GM12878 (cell line): Measurements from ENCODE around the gene NKD1. TPM values are rescaled to one million over a fixed set of nuclear protein-coding genes. Genes with fewer than 3 reads are reported as not detected.

Experiments
- ATAC-seq: fragments of 200-7000 bp; cut with Tn5 transposase; 3 replicates; pipeline ENCODE4 v1.9.1; 2020; ENCODE audit warnings: mild to moderate bottlenecking, moderate library complexity
- BruUV-seq: library from RNA; stranded (reverse); fragments of 400-500 nt; replicated peaks from 2 replicates; lab custom pipeline; 2021; lab: Mats Ljungman, UMichigan
- CTCF ChIA-PET: fragments of 300-600 bp; sonication (Branson Sonifier 250); formaldehyde crosslinking; extraction: SDS; loops from one replicate; lab custom pipeline; 2021; ENCODE audit warnings: inconsistent platforms; lab: Yijun Ruan, JAX
- POLR2A ChIA-PET: fragments of 350-600 bp; formaldehyde crosslinking; extraction: SDS; loops from one replicate; lab custom pipeline; 2021; ENCODE audit warnings: inconsistent platforms; lab: Charles Lee
- RAD21 ChIA-PET: fragments of 300-600 bp; sonication (Branson Sonifier 250); formaldehyde crosslinking; loops from one replicate; lab custom pipeline; 2023; ENCODE audit warnings: antibody characterized with exemption; ENCODE audit not compliant: unreplicated experiment; lab: Charles Lee
- SMC1A ChIA-PET: fragments of 300-600 bp; sonication (Branson Sonifier 250); formaldehyde crosslinking; loops from one replicate; lab custom pipeline; 2023; ENCODE audit not compliant: unreplicated experiment, uncharacterized antibody; lab: Charles Lee
- DNase-seq: peaks from one replicate; pipeline ENCODE4 v3.0.0-alpha.2; 2011; ENCODE audit warnings: low read depth, low spot score
- FAIRE-seq: peaks from 3 replicates; lab custom pipeline; 2011; peaks lifted over from hg19 to GRCh38; lab: Jason Lieb, UNC
- H2AFZ ChIP-seq: 2 replicates; pipeline ENCODE4 v1.6.0; 2011; ENCODE audit warnings: low read depth, low read length, control low read depth; ENCODE audit not compliant: control insufficient read depth
- H3K27ac ChIP-seq: 2 replicates; pipeline ENCODE4 v1.5.1; 2011; ENCODE audit warnings: control low read depth; ENCODE audit not compliant: control insufficient read depth, insufficient read depth
- H3K27me3 ChIP-seq, 2 experiments: replicated peaks in 1 of 2; 2 replicates each; pipeline versions ENCODE4 v1.6.0 to v1.6.1; 2011; ENCODE audit warnings: low read length in 1 of 2; ENCODE audit not compliant: control insufficient read depth in 2 of 2, insufficient read depth in 2 of 2
- H3K36me3 ChIP-seq, 2 experiments: 2 replicates each; pipeline ENCODE4 v1.5.1; 2011; ENCODE audit warnings: low read length in 1 of 2; ENCODE audit not compliant: control insufficient read depth in 2 of 2, insufficient read depth in 2 of 2
- H3K4me1 ChIP-seq: 2 replicates; pipeline ENCODE4 v1.6.1; 2011; ENCODE audit warnings: mild to moderate bottlenecking, low read length, moderate library complexity, mixed read lengths; ENCODE audit not compliant: control insufficient read depth, insufficient read depth
- H3K4me2 ChIP-seq: 2 replicates; pipeline ENCODE4 v1.6.0; 2011; ENCODE audit warnings: control low read depth; ENCODE audit not compliant: control insufficient read depth, insufficient read depth
- H3K4me3 ChIP-seq: fragments of 200-600 bp; sonication (generic); 2 replicates; pipeline ENCODE4 v1.5.1; 2016
- H3K79me2 ChIP-seq: 2 replicates; pipeline ENCODE4 v1.6.0; 2011; ENCODE audit warnings: low read length; ENCODE audit not compliant: control insufficient read depth, insufficient read depth
- H3K9ac ChIP-seq: 2 replicates; pipeline ENCODE4 v1.8.0; 2011; ENCODE audit warnings: low read length, control low read depth, mixed read lengths; ENCODE audit not compliant: control insufficient read depth, insufficient read depth
- H3K9me3 ChIP-seq: replicated peaks from 3 replicates; pipeline ENCODE4 v1.5.1; 2011; ENCODE audit warnings: mild to moderate bottlenecking, low read length; ENCODE audit not compliant: control insufficient read depth, insufficient read depth
- H4K20me1 ChIP-seq: 2 replicates; pipeline ENCODE4 v1.6.0; 2011; ENCODE audit not compliant: control insufficient read depth, insufficient read depth
- BMI1 ChIP-seq: fragments of 450-650 bp; IDR thresholded peaks from 2 replicates; pipeline ENCODE4 v1.6.1; 2016; ENCODE audit warnings: mild to moderate bottlenecking, moderate library complexity, borderline replicate concordance
- CTCF ChIP-seq, 3 experiments: IDR thresholded peaks in 2 of 3; conservative IDR thresholded peaks in 1 of 3; 2 replicates each; pipeline ENCODE4 v1.5.1; 2011; ENCODE audit warnings: low read depth in 3 of 3, low read length in 3 of 3, mild to moderate bottlenecking in 3 of 3, control low read depth in 2 of 3, moderate library complexity in 2 of 3, inconsistent platforms in 1 of 3, mixed read lengths in 1 of 3; ENCODE audit not compliant: control insufficient read depth in 2 of 3, insufficient read depth in 1 of 3; ENCODE audit errors: extremely low read depth in 1 of 3
- KLF5 ChIP-seq: fragments of 450-650 bp; IDR thresholded peaks from 2 replicates; pipeline ENCODE4 v1.6.1; 2014; ENCODE audit warnings: mild to moderate bottlenecking; ENCODE audit not compliant: partially characterized antibody
- PAX5 ChIP-seq: IDR thresholded peaks from 2 replicates; pipeline ENCODE4 v1.6.1; 2011; ENCODE audit warnings: low read depth, low read length, borderline replicate concordance
- RAD21 ChIP-seq: IDR thresholded peaks from 2 replicates; pipeline ENCODE4 v1.6.1; 2011; ENCODE audit warnings: mild to moderate bottlenecking, low read depth, low read length, moderate library complexity; ENCODE audit not compliant: insufficient read depth
- RAD51 ChIP-seq: fragments of 450-650 bp; IDR thresholded peaks from 2 replicates; pipeline ENCODE4 v1.6.1; 2016; ENCODE audit warnings: moderate library complexity, mild to moderate bottlenecking, inconsistent platforms
- TAF1 ChIP-seq: IDR thresholded peaks from 2 replicates; pipeline ENCODE4 v1.6.1; 2011; ENCODE audit warnings: mild to moderate bottlenecking, low read depth, low read length, borderline replicate concordance
- USF2 ChIP-seq: IDR thresholded peaks from 2 replicates; pipeline ENCODE4 v1.6.1; 2011; ENCODE audit warnings: low read depth, low read length, improper control_type of control experiment, borderline replicate concordance
- ZBTB11 ChIP-seq: fragments of 450-650 bp; formaldehyde crosslinking; IDR thresholded peaks from 2 replicates; pipeline ENCODE4 v1.5.0; 2022; ENCODE audit warnings: mild to moderate bottlenecking, missing genetic modification characterization
- WGBS: methylation state at CpG from one replicate; pipeline ENCODE4 v1.1.6; 2016; ENCODE audit warnings: low lambda C conversion rate; ENCODE audit not compliant: insufficient replicate concordance, insufficient coverage; ENCODE audit errors: missing lambda C conversion rate; 5-methylcytosine and 5-hydroxymethylcytosine counted together
- in situ Hi-C: fragments of 300-500 bp; cut with MboI; formaldehyde crosslinking; loops from 9 replicates; pipeline ENCODE4 v1.14.3; 2018; ENCODE audit warnings: mixed read lengths
- intact Hi-C: fragments of 100-400 bp; cut with micrococcal nuclease; formaldehyde crosslinking; loops from one replicate; pipeline ENCODE4 v1.14.2; 2022; ENCODE audit not compliant: unreplicated experiment
- polyA plus RNA-seq, 11 experiments: library from polyadenylated mRNA; depleted of rRNA in 4 of 11; unstranded in 6 of 11; stranded (reverse) in 5 of 11; fragments of >200 nt; fragmentation: Nextera tagmentation in 4 of 11; fragmentation: Illumina TruSeq in 1 of 11; extraction: Ambion mirVana in 4 of 11; extraction: Trizol in 1 of 11; gene quantifications; 1 replicate in 1 of 11; 2 replicates in 10 of 11; pipeline versions ENCODE4 v1.2.1 to v1.2.3, GENCODE V29; 2011 to 2016; ENCODE audit warnings: inconsistent platforms in 2 of 11, missing spikeins in 2 of 11, low read depth in 1 of 11
- total RNA-seq, 4 experiments: library from RNA; depleted of rRNA in 3 of 4; stranded (reverse); fragments of >200 nt in 3 of 4; fragmentation: Illumina TruSeq in 1 of 4; extraction: Trizol in 1 of 4; gene quantifications; 2 replicates each; pipeline versions ENCODE4 v1.2.1 to v1.2.3, GENCODE V29; 2013 to 2021

The NKD1 gene
- total and polyA plus RNA-seq, 10 of the 15 experiments (the other 5 are each of a cell fraction or from before 2014, with no cell fraction given) = under 0.01 to 0.49 (median 0.04) TPM; not detected in 2

GRCh38 chr16:50505714-50506542, 42.3 kb upstream of the NKD1 start:
- no peak for DNase-seq
- ATAC-seq = no peak
- no peaks in the 10 kb centered on the region; a peak in 1 of 4 replicates for H3K27me3 ChIP-seq
- in situ Hi-C loops (no loop called here), intact Hi-C loops (loop anchor here (10.0 kb wide), 1 partner anchor 131 kb away; no protein-coding TSS in a partner anchor)
- no peak overlapping the region for H2AFZ ChIP-seq
- CTCF ChIA-PET = interaction anchor here (0.9 to 1.2 kb wide), 2 partner anchors 136 to 159 kb away, joined by 3 to 4 read pairs; no protein-coding TSS in a partner anchor
- H3K27ac ChIP-seq = no peak overlapping the region
- FAIRE-seq = no peak
- H3K79me2 ChIP-seq = no peaks in the 10 kb centered on the region
- POLR2A ChIA-PET = no interaction called here
- H3K9me3 ChIP-seq = no peaks in the 10 kb centered on the region; the same call in 2 of the 3 replicates
- no TSS peak for BruUV-seq
- no peaks in the 10 kb centered on the region for H3K4me1 ChIP-seq
- no peak for TF ChIP-seq RAD21
- no peak for TF ChIP-seq BMI1
- TF ChIP-seq KLF5 = no peak
- no peak for TF ChIP-seq CTCF (IDR thresholded peaks at IDR 0.05 in 2 of 3, conservative IDR thresholded peaks at IDR 0.05 in 1 of 3; ENCODE audit: control insufficient read depth in 2 of 3, extremely low read depth in 1 of 3, insufficient read depth in 1 of 3, low read depth in 3 of 3, low read length in 3 of 3)
- no peak for TF ChIP-seq USF2
- no peak for TF ChIP-seq RAD51
- no peak for TF ChIP-seq PAX5
- no peak for TF ChIP-seq TAF1
- TF ChIP-seq ZBTB11 = no peak
- no peak overlapping the region for H3K9ac ChIP-seq
- SMC1A ChIA-PET = no interaction called here
- no peaks in the 10 kb centered on the region for H4K20me1 ChIP-seq
- no peaks in the 10 kb centered on the region for H3K36me3 ChIP-seq
- 52% methylated on average over 13 of the region's 13 CpGs for WGBS
- no peak overlapping the region for H3K4me3 ChIP-seq
- no peak overlapping the region for H3K4me2 ChIP-seq
- RAD21 ChIA-PET = interaction anchor here (0.6 kb wide), 1 partner anchor 154 kb away, joined by 3 read pairs; no protein-coding TSS in a partner anchor
